BLaER1 (cell line): ENCODE measurements around the gene LATS2.

Experiments used
- H3K27ac ChIP-seq: shearing (Covaris generic); formaldehyde crosslinking; 2 replicates; pipeline ENCODE4 v1.8.1; 2022
- H3K27me3 ChIP-seq: shearing (Covaris generic); formaldehyde crosslinking; 2 replicates; pipeline ENCODE4 v1.8.1; 2022
- H3K36me3 ChIP-seq: shearing (Covaris generic); formaldehyde crosslinking; 2 replicates; pipeline ENCODE4 v1.8.1; 2022
- H3K4me1 ChIP-seq: shearing (Covaris generic); formaldehyde crosslinking; 2 replicates; pipeline ENCODE4 v1.8.1; 2022
- H3K4me2 ChIP-seq: shearing (Covaris generic); formaldehyde crosslinking; 2 replicates; pipeline ENCODE4 v1.8.1; 2022
- H3K4me3 ChIP-seq: shearing (Covaris generic); formaldehyde crosslinking; 2 replicates; pipeline ENCODE4 v1.8.1; 2022
- H3K9ac ChIP-seq: shearing (Covaris generic); formaldehyde crosslinking; 2 replicates; pipeline ENCODE4 v1.8.1; 2022
- H3K9me3 ChIP-seq: shearing (Covaris generic); formaldehyde crosslinking; 2 replicates; pipeline ENCODE4 v1.8.1; 2022
- H4K20me1 ChIP-seq: shearing (Covaris generic); formaldehyde crosslinking; 2 replicates; pipeline ENCODE4 v1.8.1; 2022
- Cebpa-rat ChIP-seq: shearing (Covaris generic); IDR thresholded peaks from 2 replicates; pipeline ENCODE4 v1.8.1; 2022

LATS2 gene

DNA sequence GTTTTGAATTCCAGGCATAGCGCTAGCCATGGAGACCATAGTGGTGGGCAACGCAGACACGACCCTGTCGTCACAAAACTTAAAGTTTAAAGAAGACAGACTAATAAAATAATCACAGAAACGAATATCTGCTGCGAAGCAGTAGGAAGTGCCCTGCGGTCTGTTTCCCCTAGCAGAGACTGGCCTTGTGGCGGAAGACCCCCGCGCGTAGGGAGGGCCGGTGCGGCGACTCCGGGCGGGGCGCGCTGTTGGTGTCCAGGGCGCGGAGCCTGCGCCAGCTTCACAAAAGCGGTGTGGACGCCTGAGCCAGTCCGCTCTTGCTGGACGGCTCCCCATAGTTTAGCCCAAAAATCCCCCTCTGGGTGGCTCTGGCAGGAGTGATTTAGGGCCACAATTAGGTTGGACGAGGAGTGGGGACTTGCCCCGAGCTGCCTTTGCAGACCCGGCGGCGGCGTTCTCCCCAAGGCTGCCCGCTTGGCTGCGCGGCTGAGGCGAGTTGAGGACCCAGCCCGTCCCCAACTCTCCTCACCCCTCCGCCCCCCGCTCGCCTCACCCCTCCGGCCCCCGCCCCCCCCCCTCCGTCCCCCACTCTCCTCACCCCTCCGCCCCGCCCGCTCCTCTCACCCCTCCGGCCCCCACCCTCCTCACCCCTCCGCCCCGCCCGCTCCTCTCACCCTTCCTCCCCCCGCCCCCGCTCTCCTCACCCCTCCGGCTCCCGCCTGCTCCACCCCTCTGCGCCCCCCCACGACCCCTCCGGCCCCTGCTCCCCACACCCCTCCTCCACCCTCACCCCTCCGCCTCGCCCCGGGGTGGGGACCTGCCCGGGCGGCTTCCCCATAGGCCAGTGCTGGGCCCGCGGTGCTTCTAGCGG, 14.2 kb upstream of the LATS2 start:
- Histone ChIP-seq H3K9ac (peak overlapping the region; percentile 74), H3K27me3 (no peaks in the 10 kb centered on the region), H3K4me3 (peak overlapping the region; percentile 72), H3K36me3 (no peaks in the 10 kb centered on the region), H3K4me1 (peaks cover 31% of the 10 kb centered on the region), H3K27ac (peak overlapping the region; percentile 88), H3K4me2 (peak overlapping the region; percentile 98), H3K9me3 (no peaks in the 10 kb centered on the region), H4K20me1 (no peaks in the 10 kb centered on the region)
- TF ChIP-seq Cebpa-rat = no peak

DNA sequence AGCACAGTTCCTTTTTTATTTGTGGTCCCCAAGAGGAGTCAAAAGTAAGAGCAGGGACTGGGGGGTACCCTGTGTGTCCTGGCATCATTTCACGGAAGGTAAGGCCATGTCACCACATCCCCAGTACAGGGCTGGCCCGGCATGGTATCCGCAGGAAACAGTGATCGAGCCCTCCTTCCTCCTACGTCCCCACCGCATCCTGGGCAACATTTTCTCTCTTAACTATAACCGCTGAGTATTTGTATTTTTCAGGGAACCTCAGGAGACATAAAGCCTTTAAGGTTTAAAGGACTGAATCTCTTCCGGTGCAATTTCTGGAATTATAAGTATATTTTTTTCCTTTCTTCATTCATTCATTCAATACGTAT, 13.6 kb upstream of the LATS2 start:
- H3K9me3 ChIP-seq = no peaks in the 10 kb centered on the region
- H3K4me1 ChIP-seq = peaks cover 31% of the 10 kb centered on the region
- peak overlapping the region; percentile 98 for H3K4me2 ChIP-seq
- H3K27ac ChIP-seq = peak overlapping the region; percentile 88
- H3K27me3 ChIP-seq = no peaks in the 10 kb centered on the region
- no peaks in the 10 kb centered on the region for H4K20me1 ChIP-seq
- no peak for TF ChIP-seq Cebpa-rat
- H3K4me3 ChIP-seq = peak overlapping the region; percentile 72
- no peaks in the 10 kb centered on the region for H3K36me3 ChIP-seq
- peak overlapping the region; percentile 74 for H3K9ac ChIP-seq

DNA sequence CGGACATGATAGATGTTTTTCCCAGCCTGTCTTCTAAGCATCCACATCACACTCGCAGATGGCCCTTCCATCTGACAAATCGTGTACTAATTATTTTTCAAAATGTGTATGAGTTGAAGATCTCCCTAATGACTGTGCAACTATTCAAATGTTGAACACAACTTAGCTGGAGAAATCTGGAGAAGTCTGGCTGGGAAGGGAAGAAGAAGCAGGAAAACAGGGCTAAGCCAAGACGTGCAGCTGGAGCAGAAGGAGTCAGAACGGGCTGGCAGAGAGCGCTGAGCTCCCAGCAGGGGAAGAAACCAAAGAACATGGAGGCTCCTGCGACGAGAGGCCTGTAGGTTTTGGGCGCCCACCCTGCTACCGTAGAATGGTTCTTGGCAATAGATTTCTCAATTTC, 13.2 kb upstream of the LATS2 start:
- Histone ChIP-seq H3K4me1 (peaks cover 31% of the 10 kb centered on the region), H3K27me3 (no peaks in the 10 kb centered on the region), H3K9me3 (no peaks in the 10 kb centered on the region), H3K4me2 (peak overlapping the region; percentile 98), H4K20me1 (no peaks in the 10 kb centered on the region), H3K9ac (peak overlapping the region; percentile 74; the same call in 1 of the 2 replicates), H3K27ac (peak overlapping the region; percentile 88), H3K4me3 (peak overlapping the region; percentile 72; the same call in 1 of the 2 replicates), H3K36me3 (no peaks in the 10 kb centered on the region)
- no peak for TF ChIP-seq Cebpa-rat

DNA sequence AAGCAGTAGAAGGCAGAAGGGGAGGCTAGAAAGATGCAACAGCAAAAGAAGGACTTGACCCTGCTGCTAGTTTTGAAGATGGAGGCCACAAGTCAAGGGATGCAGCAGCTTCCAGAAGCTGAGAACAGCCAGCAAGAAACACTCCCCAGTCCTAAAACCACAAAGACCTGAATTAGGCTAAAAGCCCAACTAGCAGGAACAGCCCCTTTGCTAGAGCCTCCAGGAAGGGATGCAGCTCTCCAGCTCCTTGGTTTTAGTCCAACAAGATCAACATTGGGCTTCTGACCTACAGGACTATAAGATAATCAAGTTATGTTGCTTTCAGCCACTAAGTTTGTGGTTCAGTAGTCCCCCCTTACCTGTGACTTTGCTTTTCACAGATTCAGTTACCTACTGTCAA, 10.5 kb upstream of the LATS2 start:
- Histone ChIP-seq H3K9ac (no peak overlapping the region), H3K27ac (no peak overlapping the region), H3K4me1 (peaks cover 31% of the 10 kb centered on the region), H3K4me2 (no peak overlapping the region), H3K4me3 (no peak overlapping the region), H3K27me3 (no peaks in the 10 kb centered on the region), H3K9me3 (no peaks in the 10 kb centered on the region), H4K20me1 (no peaks in the 10 kb centered on the region), H3K36me3 (no peaks in the 10 kb centered on the region)
- TF ChIP-seq Cebpa-rat = no peak

DNA sequence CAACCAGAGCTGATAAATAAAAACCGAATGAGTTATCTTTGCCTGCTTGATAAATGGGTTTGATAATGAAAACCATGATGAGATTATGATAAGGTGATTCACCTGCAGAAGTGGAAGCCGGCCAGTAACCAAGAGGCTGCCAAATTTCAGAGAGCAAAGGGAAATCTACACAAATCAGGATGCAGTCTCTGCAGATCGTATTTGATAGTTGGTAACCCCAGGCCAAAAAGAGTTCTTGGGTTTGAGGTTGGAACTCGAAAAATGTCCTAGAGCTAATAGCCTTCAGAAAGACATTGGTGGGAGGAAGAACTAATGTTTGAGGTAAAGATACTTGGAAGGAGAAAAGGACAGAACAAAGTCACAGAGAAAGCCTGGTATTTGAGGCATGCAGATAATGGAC, 9.6 kb upstream of the LATS2 start:
- no peak overlapping the region for H3K4me3 ChIP-seq
- no peak for TF ChIP-seq Cebpa-rat
- no peak overlapping the region for H3K9ac ChIP-seq
- H3K4me2 ChIP-seq = no peak overlapping the region
- no peaks in the 10 kb centered on the region for H4K20me1 ChIP-seq
- no peak overlapping the region for H3K27ac ChIP-seq
- peaks cover 27% of the 10 kb centered on the region for H3K4me1 ChIP-seq
- H3K36me3 ChIP-seq = no peaks in the 10 kb centered on the region
- no peaks in the 10 kb centered on the region for H3K9me3 ChIP-seq
- no peaks in the 10 kb centered on the region for H3K27me3 ChIP-seq

DNA sequence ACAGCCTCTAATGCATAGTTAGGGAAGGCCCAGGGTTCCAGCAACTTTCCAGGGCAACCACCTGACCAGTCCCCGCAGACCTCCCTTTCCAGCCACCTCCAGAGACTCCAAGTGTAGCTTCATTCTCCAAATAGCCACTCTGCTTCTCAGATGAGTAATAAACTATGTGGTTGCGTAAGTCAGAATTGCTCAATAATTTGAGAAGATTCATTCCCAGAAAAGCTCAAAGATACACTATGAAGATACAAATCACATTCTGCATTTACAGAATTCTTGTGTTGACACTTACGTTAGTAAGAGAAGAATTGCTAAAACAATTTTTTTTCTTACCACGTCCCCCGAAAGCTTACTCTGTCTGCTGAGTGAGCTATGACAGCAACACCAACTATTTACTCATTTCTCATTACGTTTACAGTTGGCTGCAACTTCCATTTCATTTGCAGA, 8.2 kb upstream of the LATS2 start:
- no peaks in the 10 kb centered on the region for H3K27me3 ChIP-seq
- TF ChIP-seq Cebpa-rat = peak; percentile 55; the same call in 1 of the 2 replicates
- H4K20me1 ChIP-seq = no peaks in the 10 kb centered on the region
- no peaks in the 10 kb centered on the region for H3K36me3 ChIP-seq
- H3K9ac ChIP-seq = no peak overlapping the region
- H3K4me1 ChIP-seq = peaks cover 19% of the 10 kb centered on the region
- H3K4me2 ChIP-seq = no peak overlapping the region
- H3K27ac ChIP-seq = no peak overlapping the region
- H3K4me3 ChIP-seq = no peak overlapping the region
- H3K9me3 ChIP-seq = no peaks in the 10 kb centered on the region

DNA sequence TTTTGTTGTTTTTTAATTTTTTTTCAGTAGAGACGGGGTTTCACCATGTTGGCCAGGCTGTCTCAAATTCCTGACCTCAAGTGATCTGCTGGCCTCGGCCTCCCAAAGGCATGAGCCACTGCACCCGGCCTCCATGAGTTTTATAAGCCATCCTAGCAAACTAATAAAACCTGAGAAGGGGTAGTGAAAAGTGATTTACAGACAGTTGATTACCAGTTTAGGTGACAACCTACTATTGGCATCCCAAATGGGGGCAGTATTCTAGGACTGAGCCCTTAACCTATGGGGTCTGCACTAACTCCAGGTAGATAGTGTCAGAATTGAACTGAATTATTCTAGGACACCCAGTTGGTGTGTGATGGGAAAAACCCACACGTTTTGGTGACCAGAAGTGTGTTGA, 6.5 kb upstream of the LATS2 start:
- H3K9me3 ChIP-seq = no peaks in the 10 kb centered on the region
- H3K27ac ChIP-seq = no peak overlapping the region
- no peak for TF ChIP-seq Cebpa-rat
- no peaks in the 10 kb centered on the region for H3K36me3 ChIP-seq
- no peak overlapping the region for H3K4me3 ChIP-seq
- H3K27me3 ChIP-seq = no peaks in the 10 kb centered on the region
- no peaks in the 10 kb centered on the region for H4K20me1 ChIP-seq
- no peak overlapping the region for H3K4me2 ChIP-seq
- peaks cover 7% of the 10 kb centered on the region for H3K4me1 ChIP-seq
- H3K9ac ChIP-seq = no peak overlapping the region

DNA sequence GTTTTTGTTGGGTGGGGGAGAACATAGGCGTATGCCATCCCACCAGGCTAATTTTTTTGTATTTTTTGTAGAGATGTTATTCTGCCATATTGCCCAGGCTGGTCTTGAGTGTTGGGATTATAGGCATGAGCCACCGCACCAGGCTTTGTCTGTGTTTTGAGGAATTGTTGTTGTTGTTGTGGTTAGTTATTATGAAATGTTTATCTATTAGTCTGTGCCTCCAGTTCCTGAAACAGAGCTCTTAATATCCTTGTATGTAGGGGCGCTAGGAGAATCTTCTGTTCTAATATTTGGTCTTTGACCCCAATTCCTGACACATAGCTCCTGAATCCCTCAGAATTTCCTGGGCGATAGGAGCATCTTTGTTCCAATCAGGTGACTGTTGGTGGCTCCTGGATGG, 5.6 kb upstream of the LATS2 start:
- Histone ChIP-seq H3K9ac (no peak overlapping the region), H4K20me1 (no peaks in the 10 kb centered on the region), H3K4me2 (no peak overlapping the region), H3K27ac (no peak overlapping the region), H3K27me3 (peaks cover 2% of the 10 kb centered on the region; the same call in 1 of the 2 replicates), H3K4me1 (peaks cover 14% of the 10 kb centered on the region), H3K36me3 (no peaks in the 10 kb centered on the region), H3K9me3 (no peaks in the 10 kb centered on the region), H3K4me3 (no peak overlapping the region)
- TF ChIP-seq Cebpa-rat = no peak

DNA sequence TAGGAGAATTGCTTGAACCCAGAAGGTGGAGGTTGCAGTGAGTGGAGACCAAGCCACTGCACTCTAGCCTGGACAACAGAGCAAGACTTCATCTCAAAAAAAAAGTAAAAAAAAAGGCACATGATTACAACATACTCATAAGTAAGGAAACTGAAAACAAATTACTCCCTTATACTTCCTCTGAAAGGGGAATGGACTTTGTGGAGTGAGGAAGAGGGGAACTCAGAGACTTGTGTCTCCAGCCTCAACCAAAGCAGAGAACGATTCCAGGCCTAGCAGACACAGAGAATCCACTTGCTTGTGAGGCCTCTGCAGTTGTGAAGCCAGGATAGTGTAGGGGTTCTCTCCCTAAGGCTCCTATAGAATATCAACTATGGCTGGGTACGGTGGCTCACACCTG, 4.3 kb upstream of the LATS2 start:
- Histone ChIP-seq H3K4me1 (peaks cover 17% of the 10 kb centered on the region), H4K20me1 (peaks cover 1% of the 10 kb centered on the region; the same call in 1 of the 2 replicates), H3K36me3 (no peaks in the 10 kb centered on the region), H3K27me3 (peaks cover 14% of the 10 kb centered on the region; the same call in 1 of the 2 replicates), H3K27ac (no peak overlapping the region), H3K4me3 (no peak overlapping the region), H3K9me3 (no peaks in the 10 kb centered on the region), H3K4me2 (no peak overlapping the region), H3K9ac (no peak overlapping the region)
- no peak for TF ChIP-seq Cebpa-rat

DNA sequence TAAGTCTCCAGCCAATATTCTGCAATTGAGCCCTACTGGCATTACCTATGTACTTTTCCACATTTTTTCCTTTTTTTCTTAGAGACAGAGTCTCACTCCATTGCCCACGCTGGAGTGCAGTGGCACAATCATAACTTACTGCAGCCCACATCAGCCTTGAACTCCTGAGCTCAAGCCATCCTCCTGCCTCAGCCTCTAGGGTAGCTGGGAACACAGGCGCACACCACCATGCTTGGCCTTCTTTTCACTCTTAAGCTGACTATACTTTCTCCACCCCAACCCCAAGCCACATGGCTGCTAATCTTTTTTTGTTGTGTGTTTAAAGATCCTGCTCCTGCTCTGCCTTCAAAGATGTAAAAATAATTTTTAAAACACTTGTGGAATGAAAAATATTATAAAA, 1.6 kb upstream of the LATS2 start:
- Histone ChIP-seq H3K9ac (no peak overlapping the region), H3K27me3 (peaks cover 30% of the 10 kb centered on the region; the same call in 1 of the 2 replicates), H3K4me2 (no peak overlapping the region), H3K36me3 (no peaks in the 10 kb centered on the region), H3K4me1 (peaks cover 40% of the 10 kb centered on the region), H4K20me1 (peaks cover 27% of the 10 kb centered on the region), H3K27ac (no peak overlapping the region), H3K4me3 (no peak overlapping the region), H3K9me3 (no peaks in the 10 kb centered on the region)
- no peak for TF ChIP-seq Cebpa-rat
